Adrenal gland (tissue), 12 donors: Measurements from ENCODE around the gene SLC9A4. TPM values are rescaled to one million over a fixed set of nuclear protein-coding genes. Genes with fewer than 3 reads are reported as not detected.

Experiments
- DNase-seq, 7 donors: peaks; one replicate each; pipeline ENCODE4 v3.0.0-alpha.2; 2019 to 2020
- H3K27ac ChIP-seq, 5 donors: fragments of 200-600 bp; sonication (generic) in 4 of 5; 1 replicate in 3 of 5; 2 replicates in 2 of 5; pipeline versions ENCODE4 v1.5.1 to v1.8.0; 2016 to 2020; ENCODE audit warnings: mild to moderate bottlenecking in 1 of 5
- H3K27me3 ChIP-seq: fragments of 200-600 bp; 2 replicates; pipeline ENCODE4 v1.8.0; 2021
- H3K36me3 ChIP-seq, 2 donors: fragments of 200-600 bp; replicated peaks in 1 of 2; 1 replicate in 1 of 2; 2 replicates in 1 of 2; pipeline versions ENCODE4 v1.5.1 to v1.8.0; 2018 to 2022
- H3K4me1 ChIP-seq, 2 donors: fragments of 200-600 bp; replicated peaks in 1 of 2; 1 replicate in 1 of 2; 2 replicates in 1 of 2; pipeline versions ENCODE4 v1.5.1 to v1.8.0; 2018 to 2021
- H3K4me3 ChIP-seq, 4 donors: fragments of 200-600 bp; sonication (generic) in 3 of 4; one replicate each; pipeline ENCODE4 v1.5.1; 2016 to 2018
- H3K9me3 ChIP-seq, 3 donors: fragments of 200-600 bp; sonication (generic) in 1 of 3; replicated peaks in 1 of 3; 1 replicate in 2 of 3; 2 replicates in 1 of 3; pipeline versions ENCODE4 v1.5.1 to v1.8.0; 2016 to 2021
- POLR2A ChIP-seq, 2 donors: fragments of 450-650 bp; IDR thresholded peaks; one replicate each; pipeline ENCODE4 v1.6.1; 2017; ENCODE audit warnings: antibody characterized with exemption in 2 of 2, mild to moderate bottlenecking in 2 of 2, moderate library complexity in 1 of 2
- WGBS, 4 donors: extraction: QIAGEN DNeasy Blood & Tissue Kit in 2 of 4; methylation state at CpG; one replicate each; pipeline versions ENCODE4 v1.1.5 to v1.1.7; 2013 to 2017; 5-methylcytosine and 5-hydroxymethylcytosine counted together
- intact Hi-C, 2 donors: fragments of 100-400 bp; cut with DNase I; formaldehyde crosslinking; loops; one replicate each; pipeline versions ENCODE4 v1.14.1 to v1.15.0; 2022 to 2023
- polyA plus RNA-seq, 3 donors: library from polyadenylated mRNA; stranded (reverse); fragments of 200-250 nt in 2 of 3; fragments of 350-450 nt in 1 of 3; fragmentation: Illumina TruSeq in 1 of 3; extraction: RNeasy Lipid Tissue Mini Kit (QIAGEN cat#74804) in 1 of 3; gene quantifications; one replicate each; pipeline ENCODE4 v1.2.3, GENCODE V29; 2013 to 2014
- total RNA-seq, 9 donors: library from RNA; depleted of rRNA in 4 of 9; stranded (reverse); fragments of >200 nt in 4 of 9; fragments of 120-200 nt in 1 of 9; fragmentation: NEBNext Ultra II Directional in 1 of 9; extraction: Animal tissue kit (Norgen Biotek cat#: 25700) in 1 of 9; gene quantifications; one replicate each; pipeline versions ENCODE4 v1.1.0 to v1.2.4, GENCODE V29; 2013 to 2023
- TF ChIP-seq, protein P1 (sequence below), 6 experiments: fragments of 450-650 bp in 4 of 6; fragments of 200-600 bp in 2 of 6; sonication (generic) in 1 of 6; IDR thresholded peaks; 1 replicate in 5 of 6; 2 replicates in 1 of 6; pipeline versions ENCODE4 v1.5.1 to v1.8.0; 2016 to 2021; ENCODE audit warnings: antibody characterized with exemption in 6 of 6, mild to moderate bottlenecking in 2 of 6, moderate library complexity in 1 of 6
- donor health status: healthy with polysubstance abuse.
- donor health status: Bipolar disorder and iron deficiency.
- donor health status: DM: yes; HTN: yes; CAD: no.
- donor health status: DM: no; HTN: no; CAD: no.
- donor health status: DM: no; HTN: no; CAD: no.
- donor health status: DM: yes; HTN: yes; CAD: no.

The SLC9A4 gene
- total and polyA plus RNA-seq, 12 donors = 0.17 TPM; not detected in 11

DNA sequence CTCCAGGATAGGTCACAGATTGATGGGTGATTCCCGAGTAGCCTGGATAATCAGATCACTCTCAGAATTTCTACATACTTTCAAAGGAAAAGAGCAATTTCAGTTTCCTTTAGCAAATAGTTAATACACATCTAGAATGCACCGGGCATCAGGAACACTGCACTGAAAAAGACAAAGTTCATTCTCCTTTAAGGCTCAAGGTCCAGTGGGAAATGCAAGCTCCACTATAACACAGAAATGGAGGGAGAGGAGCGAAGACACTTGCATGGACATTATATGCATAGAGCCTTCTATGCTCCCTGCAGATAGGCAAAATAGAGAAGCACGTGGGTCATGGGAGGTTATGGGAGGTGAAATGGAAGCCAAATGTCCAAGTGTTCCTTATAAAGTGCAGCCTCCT, 49.1 kb downstream of the SLC9A4 start:
- Histone ChIP-seq H3K27me3 (no peaks in the 10 kb centered on the region), H3K36me3 (no peaks in the 10 kb centered on the region), H3K27ac (no peak overlapping the region), H3K4me3 (no peak overlapping the region), H3K9me3 (no peaks in the 10 kb centered on the region), H3K4me1 (no peaks in the 10 kb centered on the region)
- intact Hi-C loops = loop anchor here in 1 of 2 donors (10.0 kb wide), 1 partner anchor 93 kb away; the partner anchor contains the start of gene SLC9A2
- whole genome bisulfite sequencing, 4 donors = 70 to 78% (median 76%) methylated on average over 4 of the region's 4 CpGs
- TF ChIP-seq, protein P1, sequence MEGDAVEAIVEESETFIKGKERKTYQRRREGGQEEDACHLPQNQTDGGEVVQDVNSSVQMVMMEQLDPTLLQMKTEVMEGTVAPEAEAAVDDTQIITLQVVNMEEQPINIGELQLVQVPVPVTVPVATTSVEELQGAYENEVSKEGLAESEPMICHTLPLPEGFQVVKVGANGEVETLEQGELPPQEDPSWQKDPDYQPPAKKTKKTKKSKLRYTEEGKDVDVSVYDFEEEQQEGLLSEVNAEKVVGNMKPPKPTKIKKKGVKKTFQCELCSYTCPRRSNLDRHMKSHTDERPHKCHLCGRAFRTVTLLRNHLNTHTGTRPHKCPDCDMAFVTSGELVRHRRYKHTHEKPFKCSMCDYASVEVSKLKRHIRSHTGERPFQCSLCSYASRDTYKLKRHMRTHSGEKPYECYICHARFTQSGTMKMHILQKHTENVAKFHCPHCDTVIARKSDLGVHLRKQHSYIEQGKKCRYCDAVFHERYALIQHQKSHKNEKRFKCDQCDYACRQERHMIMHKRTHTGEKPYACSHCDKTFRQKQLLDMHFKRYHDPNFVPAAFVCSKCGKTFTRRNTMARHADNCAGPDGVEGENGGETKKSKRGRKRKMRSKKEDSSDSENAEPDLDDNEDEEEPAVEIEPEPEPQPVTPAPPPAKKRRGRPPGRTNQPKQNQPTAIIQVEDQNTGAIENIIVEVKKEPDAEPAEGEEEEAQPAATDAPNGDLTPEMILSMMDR (IDR thresholded peaks at IDR 0.05) = no peak
- no peak for TF ChIP-seq POLR2A (IDR thresholded peaks at IDR 0.05)
- DNase-seq = no peak

- WGBS, 4 donors = 93 to 98% (median 95%) methylated on average over 3 of the region's 3 CpGs
Measured at GRCh38 chr2:102522890-102523289, 49.9 kb downstream of the SLC9A4 start.

GRCh38 chr2:102523651-102524050, 50.6 kb downstream of the SLC9A4 start:
- DNase-seq = no peak
- WGBS, 4 donors = 57 to 73% (median 66%) methylated on average over 3 of the region's 3 CpGs
- TF ChIP-seq, protein P1 (IDR thresholded peaks at IDR 0.05) = no peak
- no peak for TF ChIP-seq POLR2A (IDR thresholded peaks at IDR 0.05)
- Histone ChIP-seq H3K4me3 (no peak overlapping the region), H3K27me3 (no peaks in the 10 kb centered on the region), H3K4me1 (no peaks in the 10 kb centered on the region), H3K9me3 (no peaks in the 10 kb centered on the region), H3K36me3 (no peaks in the 10 kb centered on the region), H3K27ac (no peak overlapping the region)
- intact Hi-C loops = loop anchor here in 1 of 2 donors (10.0 kb wide), 1 partner anchor 91 kb away; the partner anchor contains the start of gene SLC9A2

More at GRCh38 chr2:102522890-102523289, 49.9 kb downstream of the SLC9A4 start:
- no peak for DNase-seq
- Histone ChIP-seq H3K27me3 (no peaks in the 10 kb centered on the region), H3K9me3 (no peaks in the 10 kb centered on the region), H3K4me3 (no peak overlapping the region), H3K27ac (no peak overlapping the region), H3K36me3 (no peaks in the 10 kb centered on the region), H3K4me1 (no peaks in the 10 kb centered on the region)
- no peak for TF ChIP-seq POLR2A (IDR thresholded peaks at IDR 0.05)
- TF ChIP-seq, protein P1 (IDR thresholded peaks at IDR 0.05) = no peak
- intact Hi-C loops = loop anchor here in 1 of 2 donors (10.0 kb wide), 1 partner anchor 92 kb away; the partner anchor contains the start of gene SLC9A2

DNA sequence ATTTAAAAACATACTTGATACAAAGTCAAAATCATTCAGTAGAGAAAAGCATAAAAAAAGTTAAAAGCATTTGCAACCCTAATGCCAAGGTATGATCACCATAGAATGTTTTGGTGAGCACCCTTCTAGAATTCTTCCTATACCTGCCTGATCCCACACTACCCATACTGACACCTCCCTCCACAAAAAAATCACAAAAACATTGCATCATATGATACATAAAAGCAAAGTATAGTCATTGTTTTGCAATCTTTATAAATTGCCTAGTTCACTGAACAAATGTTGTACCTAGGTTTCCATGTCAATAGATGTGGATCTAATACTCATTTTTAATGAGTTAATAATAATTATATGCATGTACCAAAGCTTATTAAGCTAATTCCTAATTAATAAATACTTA, 54.1 kb downstream of the SLC9A4 start:
- Histone ChIP-seq H3K27me3 (no peaks in the 10 kb centered on the region), H3K4me3 (no peak overlapping the region), H3K4me1 (no peaks in the 10 kb centered on the region), H3K9me3 (no peaks in the 10 kb centered on the region), H3K27ac (no peak overlapping the region), H3K36me3 (no peaks in the 10 kb centered on the region)
- TF ChIP-seq POLR2A (IDR thresholded peaks at IDR 0.05) = no peak
- TF ChIP-seq, protein P1 (IDR thresholded peaks at IDR 0.05) = no peak
- intact Hi-C loops = loop anchor here in 1 of 2 donors (10.0 kb wide), 1 partner anchor 88 kb away; the partner anchor contains the start of gene SLC9A2
- DNase-seq = no peak
